Measurements from ENCODE around the gene KCTD13. TPM values are rescaled to one million over a fixed set of nuclear protein-coding genes. Genes with fewer than 3 reads are reported as not detected.
"Not testable (repeated sequence)": the region's sequence is repeated elsewhere in the genome, so short reads cannot be mapped to it uniquely, and the experiment has no call there.

Gene KCTD13
- total RNA-seq, 4 donors from 2014 or later = 3.7 to 8.6 (median 6.3) TPM

- H3K4me3 ChIP-seq = no peak overlapping the region
- no peak overlapping the region for H3K27ac ChIP-seq
- H3K27me3 ChIP-seq = peaks cover 25 to 30% (median 30%) of the 10 kb centered on the region in 3 donors
- TF ChIP-seq POLR2A (IDR thresholded peaks at IDR 0.05) = no peak
- TF ChIP-seq, protein P1, sequence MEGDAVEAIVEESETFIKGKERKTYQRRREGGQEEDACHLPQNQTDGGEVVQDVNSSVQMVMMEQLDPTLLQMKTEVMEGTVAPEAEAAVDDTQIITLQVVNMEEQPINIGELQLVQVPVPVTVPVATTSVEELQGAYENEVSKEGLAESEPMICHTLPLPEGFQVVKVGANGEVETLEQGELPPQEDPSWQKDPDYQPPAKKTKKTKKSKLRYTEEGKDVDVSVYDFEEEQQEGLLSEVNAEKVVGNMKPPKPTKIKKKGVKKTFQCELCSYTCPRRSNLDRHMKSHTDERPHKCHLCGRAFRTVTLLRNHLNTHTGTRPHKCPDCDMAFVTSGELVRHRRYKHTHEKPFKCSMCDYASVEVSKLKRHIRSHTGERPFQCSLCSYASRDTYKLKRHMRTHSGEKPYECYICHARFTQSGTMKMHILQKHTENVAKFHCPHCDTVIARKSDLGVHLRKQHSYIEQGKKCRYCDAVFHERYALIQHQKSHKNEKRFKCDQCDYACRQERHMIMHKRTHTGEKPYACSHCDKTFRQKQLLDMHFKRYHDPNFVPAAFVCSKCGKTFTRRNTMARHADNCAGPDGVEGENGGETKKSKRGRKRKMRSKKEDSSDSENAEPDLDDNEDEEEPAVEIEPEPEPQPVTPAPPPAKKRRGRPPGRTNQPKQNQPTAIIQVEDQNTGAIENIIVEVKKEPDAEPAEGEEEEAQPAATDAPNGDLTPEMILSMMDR (IDR thresholded peaks at IDR 0.05 in 4 of 5, conservative IDR thresholded peaks at IDR 0.05 in 1 of 5) = no peak
- intact Hi-C loops (cut with DNase I; ENCODE audit: low total_unique reads) (no loop called here), in situ Hi-C loops (cut with MboI; ENCODE audit: low sequenced_read_pairs in 4 of 4) (no loop called here)
- DNase-seq (no peak), ATAC-seq (no peak)
- no peaks in the 10 kb centered on the region for H3K4me1 ChIP-seq
- no peaks in the 10 kb centered on the region for H3K9me3 ChIP-seq
- H3K36me3 ChIP-seq = no peaks in the 10 kb centered on the region
Measured at GRCh38 chr16:29873319-29873718, 52.7 kb downstream of the KCTD13 start.

DNA sequence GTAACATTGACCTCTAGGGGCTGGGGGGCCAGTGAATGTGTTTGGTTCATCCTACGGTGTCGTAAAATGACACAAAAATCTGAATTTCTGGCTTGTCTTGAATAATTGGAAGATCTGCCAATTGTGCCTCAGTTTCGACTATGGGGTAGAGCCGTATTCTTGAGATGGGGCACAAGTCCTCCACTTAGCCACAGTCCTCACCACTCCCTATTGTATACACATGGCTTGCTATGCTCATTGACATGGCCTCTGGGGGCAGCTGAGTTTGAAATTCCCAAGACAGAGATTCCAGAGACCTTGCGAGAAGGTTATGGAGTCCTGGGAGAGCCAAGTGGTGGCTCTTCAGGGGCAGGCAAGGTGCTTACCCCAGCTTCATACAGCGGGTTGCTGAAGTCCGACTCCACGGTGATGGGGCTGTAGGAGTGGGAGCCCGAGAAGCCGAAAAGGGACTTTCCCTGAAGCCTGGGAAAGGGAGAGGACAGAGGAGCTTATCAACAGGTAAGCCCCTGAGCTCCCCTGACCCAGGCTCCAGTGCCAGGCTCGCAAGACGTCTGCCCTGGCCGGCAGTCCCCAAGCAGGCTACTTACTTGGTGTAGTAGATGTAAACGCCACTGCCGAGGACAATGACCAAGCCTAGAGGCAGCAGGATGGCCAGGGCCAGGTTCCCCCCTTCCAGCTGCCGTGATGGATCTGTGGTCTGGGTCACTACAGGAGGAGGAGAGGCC is 54.0 kb downstream of the KCTD13 start:
- ATAC-seq = no peak
- in situ Hi-C loops (cut with MboI; ENCODE audit: low sequenced_read_pairs in 4 of 4) = no loop called here
- Histone ChIP-seq H3K27ac (no peak overlapping the region), H3K27me3 (peaks cover 12 to 17% (median 17%) of the 10 kb centered on the region in 3 donors), H3K4me1 (no peaks in the 10 kb centered on the region), H3K9me3 (no peaks in the 10 kb centered on the region), H3K4me3 (no peak overlapping the region), H3K36me3 (no peaks in the 10 kb centered on the region)
- TF ChIP-seq, protein P1 (IDR thresholded peaks at IDR 0.05 in 4 of 5, conservative IDR thresholded peaks at IDR 0.05 in 1 of 5) = no peak
- no peak for TF ChIP-seq POLR2A (IDR thresholded peaks at IDR 0.05)
- intact Hi-C loops (cut with DNase I; ENCODE audit: low total_unique reads) = no loop called here
- no peak for DNase-seq

DNA sequence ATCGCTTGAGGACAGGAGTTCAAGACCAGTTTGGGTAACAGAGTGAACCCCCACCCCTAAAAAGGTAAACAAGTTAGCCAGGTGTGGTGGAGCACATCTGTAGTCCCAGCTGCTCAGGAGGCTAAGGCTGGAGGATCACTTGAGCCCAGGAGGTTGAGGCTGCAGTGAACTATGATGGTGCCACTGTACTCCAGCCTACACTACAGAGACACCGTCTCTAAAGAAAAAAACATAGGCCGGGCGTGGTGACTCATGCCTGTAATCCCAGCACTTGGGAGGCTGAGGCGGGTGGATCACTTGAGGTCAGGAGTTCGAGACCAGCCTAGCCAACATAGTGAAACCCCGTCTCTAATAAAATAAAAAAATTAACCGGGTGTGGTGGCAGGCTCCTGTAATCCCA is 57.0 kb downstream of the KCTD13 start:
- H3K27me3 ChIP-seq; H3K27ac ChIP-seq; DNase-seq; in situ Hi-C loops (cut with MboI; ENCODE audit: low sequenced_read_pairs in 4 of 4); H3K4me1 ChIP-seq; H3K4me3 ChIP-seq; H3K9me3 ChIP-seq; ATAC-seq; H3K36me3 ChIP-seq: not testable (repeated sequence)
- intact Hi-C loops (cut with DNase I; ENCODE audit: low total_unique reads) = loop anchor here (10.0 kb wide), 1 partner anchor 156 kb away; the partner anchor contains the start of gene C16orf92

- in situ Hi-C loops (cut with MboI; ENCODE audit: low sequenced_read_pairs in 4 of 4) = no loop called here
- Histone ChIP-seq H3K4me1 (peaks cover 4% of the 10 kb centered on the region in 2 donors), H3K27ac (no peak overlapping the region), H3K36me3 (no peaks in the 10 kb centered on the region), H3K9me3 (no peaks in the 10 kb centered on the region), H3K4me3 (no peak overlapping the region), H3K27me3 (no peaks in the 10 kb centered on the region)
- intact Hi-C loops (cut with DNase I; ENCODE audit: low total_unique reads) = loop anchor here (10.0 kb wide), 1 partner anchor 156 kb away; the partner anchor contains the start of gene C16orf92
- TF ChIP-seq, protein P1 (IDR thresholded peaks at IDR 0.05 in 4 of 5, conservative IDR thresholded peaks at IDR 0.05 in 1 of 5) = no peak
- no peak for TF ChIP-seq POLR2A (IDR thresholded peaks at IDR 0.05)
- no peak for ATAC-seq
- DNase-seq = no peak
Measured at GRCh38 chr16:29868396-29869009, 57.5 kb downstream of the KCTD13 start.

DNA sequence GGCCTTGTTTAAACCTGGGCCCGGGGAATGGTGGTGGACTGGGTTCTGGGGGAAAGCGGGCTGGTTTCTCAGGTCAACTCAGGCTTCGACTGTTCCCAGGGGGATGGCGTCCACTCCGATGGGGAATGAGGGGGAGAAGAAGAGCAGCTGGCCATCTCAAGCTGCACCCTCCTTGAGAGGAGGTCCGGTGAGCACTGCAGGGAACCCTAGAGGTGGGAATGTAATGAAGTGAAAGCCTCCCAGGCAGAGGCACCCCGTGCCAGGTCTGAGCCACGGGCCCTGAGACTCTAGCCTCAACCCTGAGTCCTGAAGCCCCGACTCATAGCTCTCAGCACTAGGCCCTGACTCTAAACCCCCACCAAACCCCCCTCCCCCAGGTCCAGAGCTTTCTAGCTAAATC is 61.8 kb downstream of the KCTD13 start:
- Histone ChIP-seq H3K36me3 (peaks cover 0 to 22% of the 10 kb centered on the region in 2 donors), H3K4me1 (peaks cover 18 to 20% of the 10 kb centered on the region in 2 donors), H3K27ac (no peak overlapping the region), H3K27me3 (no peaks in the 10 kb centered on the region), H3K4me3 (no peak overlapping the region), H3K9me3 (no peaks in the 10 kb centered on the region)
- no peak for TF ChIP-seq POLR2A (IDR thresholded peaks at IDR 0.05)
- TF ChIP-seq, protein P1 (IDR thresholded peaks at IDR 0.05 in 4 of 5, conservative IDR thresholded peaks at IDR 0.05 in 1 of 5) = no peak
- in situ Hi-C loops (cut with MboI; ENCODE audit: low sequenced_read_pairs in 4 of 4) (no loop called here), intact Hi-C loops (cut with DNase I; ENCODE audit: low total_unique reads) (loop anchor here (10.0 kb wide), 1 partner anchor 161 kb away; the partner anchor contains the start of gene C16orf92)
- no peak for DNase-seq
- no peak for ATAC-seq

All from gastrocnemius medialis (tissue), 4 donors.